NT2/D1 (cell line): ENCODE results near the gene LMCD1.

Experiments
- SUZ12 ChIP-seq: IDR thresholded peaks from 2 replicates; pipeline ENCODE4 v1.6.1; 2011; ENCODE audit not compliant: insufficient read length, insufficient read depth; ENCODE audit errors: extremely low read depth
- YY1 ChIP-seq: IDR thresholded peaks from 2 replicates; pipeline ENCODE4 v1.6.1; 2011; ENCODE audit not compliant: insufficient read length, insufficient read depth
- ZNF274 ChIP-seq: IDR thresholded peaks from 2 replicates; pipeline ENCODE4 v1.6.1; 2011; ENCODE audit warnings: mild to moderate bottlenecking, low read depth, low read length

DNA sequence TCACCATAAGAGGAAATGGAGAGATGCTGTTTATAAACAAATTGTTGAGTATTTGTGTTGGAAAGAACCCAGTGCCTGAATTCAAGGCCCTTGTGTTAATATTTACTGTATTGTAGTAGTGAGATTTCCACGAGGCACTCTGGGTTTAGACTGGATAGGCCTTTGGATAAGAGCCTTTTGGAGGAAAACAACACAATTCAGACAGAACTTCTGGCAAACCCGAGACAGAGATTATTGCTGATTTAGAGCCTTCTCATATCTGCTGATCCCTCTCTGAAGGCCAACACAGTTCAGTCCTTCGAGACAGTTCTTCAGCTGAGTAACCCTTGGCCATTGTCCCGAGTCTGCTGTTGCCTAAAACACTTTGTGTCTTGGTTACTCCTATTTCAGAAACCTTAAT, 55.7 kb downstream of the LMCD1 start:
- no peak for TF ChIP-seq SUZ12
- no peak for TF ChIP-seq ZNF274
- TF ChIP-seq YY1 = no peak
